Measurements from ENCODE around the gene CDSN. TPM values are rescaled to one million over a fixed set of nuclear protein-coding genes. Genes with fewer than 3 reads are reported as not detected.

CDSN gene
- polyA plus RNA-seq, 10 donors: not detected

GRCh38 chr6:31149827-31150447 lies 29.7 kb upstream of the CDSN start:
- DNase-seq: no peak

GRCh38 chr6:31145386-31145785 lies 25.1 kb upstream of the CDSN start:
- DNase-seq: no peak

- no peak for DNase-seq
Observed at GRCh38 chr6:31144970-31145340, 24.7 kb upstream of the CDSN start.

GRCh38 chr6:31144296-31144969 lies 24.2 kb upstream of the CDSN start:
- DNase-seq: no peak

- DNase-seq: peak; percentile 43 to 86 (median 66)
Observed at GRCh38 chr6:31143148-31143547, 22.9 kb upstream of the CDSN start.

GRCh38 chr6:31142361-31142761 lies 22.1 kb upstream of the CDSN start:
- DNase-seq: peak in 1 of 3 donors; percentile 75

- no peak for DNase-seq
Observed at GRCh38 chr6:31140643-31141042, 20.4 kb upstream of the CDSN start.

- peak in 1 of 3 donors; percentile 73 for DNase-seq
Observed at GRCh38 chr6:31139599-31139998, 19.4 kb upstream of the CDSN start.

GRCh38 chr6:31138982-31139381 lies 18.7 kb upstream of the CDSN start, which contains the start of gene PSORS1C2:
Gene PSORS1C2, minus strand, starts transcription at chr6:31139066. Its CDS starts 40 bp downstream, at chr6:31139026.
- DNase-seq: no peak

- DNase-seq: no peak
Observed at GRCh38 chr6:31135710-31136109, 15.5 kb upstream of the CDSN start.

- no peak for DNase-seq
Observed at GRCh38 chr6:31132806-31133205, 12.6 kb upstream of the CDSN start.

GRCh38 chr6:31131595-31131994 lies 11.3 kb upstream of the CDSN start:
- DNase-seq: no peak

GRCh38 chr6:31130751-31131150 lies 10.5 kb upstream of the CDSN start:
- no peak for DNase-seq

- no peak for DNase-seq
Observed at GRCh38 chr6:31129130-31129529, 8.9 kb upstream of the CDSN start.

- peak in 1 of 3 donors; percentile 48 for DNase-seq
Observed at GRCh38 chr6:31128093-31128676, 7.9 kb upstream of the CDSN start.

GRCh38 chr6:31126396-31127175 lies 6.3 kb upstream of the CDSN start:
- no peak for DNase-seq

- no peak for DNase-seq
Observed at GRCh38 chr6:31125586-31126363, 5.5 kb upstream of the CDSN start.

GRCh38 chr6:31125162-31125561 lies 4.9 kb upstream of the CDSN start:
- peak in 2 of 3 donors; percentile 51 to 79 for DNase-seq

GRCh38 chr6:31122791-31123706 lies 2.8 kb upstream of the CDSN start:
- peak; percentile 34 to 74 (median 69) for DNase-seq

- DNase-seq: no peak
Observed at GRCh38 chr6:31121131-31121790, 1.0 kb upstream of the CDSN start.
